Mammary epithelial cell (primary cell): Measurements from ENCODE around the gene ZNF501.

Experiments used
- CTCF ChIP-seq, 2 donors: IDR thresholded peaks in 1 of 2; conservative IDR thresholded peaks in 1 of 2; 2 replicates each; pipeline ENCODE4 v1.5.1; 2011 to 2012; ENCODE audit warnings: inconsistent platforms in 2 of 2, low read length in 2 of 2, mild to moderate bottlenecking in 2 of 2, control low read depth in 1 of 2, low read depth in 1 of 2; ENCODE audit not compliant: insufficient read depth in 1 of 2; ENCODE audit errors: extremely low read depth in 1 of 2
- EZH2 ChIP-seq: IDR thresholded peaks from 2 replicates; pipeline ENCODE4 v1.6.1; 2012; ENCODE audit warnings: low read length, inconsistent platforms, borderline replicate concordance

- TF ChIP-seq CTCF (conservative IDR thresholded peaks at IDR 0.05 in 1 of 2, IDR thresholded peaks at IDR 0.05 in 1 of 2; ENCODE audit: extremely low read depth in 1 of 2, insufficient read depth in 1 of 2, low read depth in 1 of 2, low read length in 2 of 2) (no peak), EZH2 (no peak)
Measured at GRCh38 chr3:44729384-44729910, at the start of gene ZNF501.
